ENCODE data around the gene PLCXD1.
"Not testable (repeated sequence)": the region's sequence is repeated elsewhere in the genome, so short reads cannot be mapped to it uniquely, and the experiment has no call there.

PLCXD1 gene

DNA sequence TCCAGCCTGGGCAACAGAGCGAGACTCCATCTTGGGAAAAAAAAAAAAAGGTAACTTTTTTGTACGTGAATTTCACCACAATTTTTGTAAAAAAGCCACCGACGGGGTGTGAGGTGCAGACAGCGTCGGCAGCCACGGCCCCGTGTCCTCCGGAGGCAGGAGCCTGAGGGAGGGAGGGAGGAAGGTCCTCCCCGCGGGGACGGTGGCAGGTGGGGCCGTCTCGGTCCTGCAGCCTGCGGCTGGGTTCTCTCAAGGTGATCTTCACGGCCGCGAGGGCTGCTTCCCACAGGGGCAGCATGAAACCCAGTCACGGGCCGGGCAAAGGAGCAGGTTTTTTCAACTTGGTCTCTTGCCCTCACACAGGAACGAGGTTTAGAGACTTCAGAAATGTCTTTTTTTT, 14.0 kb downstream of the PLCXD1 start:
- no peak for DNase-seq

DNA sequence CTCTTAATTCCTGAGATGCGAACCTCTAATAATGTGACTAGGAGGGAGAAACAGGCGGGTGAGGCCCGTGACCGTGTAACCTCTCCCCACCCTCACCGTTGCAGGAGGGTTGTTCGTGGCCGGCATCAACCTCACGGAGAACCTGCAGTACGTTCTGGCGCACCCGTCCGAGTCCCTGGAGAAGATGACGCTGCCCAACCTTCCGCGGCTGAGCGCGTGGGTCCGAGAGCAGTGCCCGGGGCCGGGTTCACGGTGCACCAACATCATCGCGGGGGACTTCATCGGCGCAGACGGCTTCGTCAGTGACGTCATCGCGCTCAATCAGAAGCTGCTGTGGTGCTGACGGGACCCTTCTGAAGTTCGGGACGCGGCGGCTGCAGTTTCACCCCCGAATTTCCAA, 17.8 kb downstream of the PLCXD1 start:
- DNase-seq = no peak

DNA sequence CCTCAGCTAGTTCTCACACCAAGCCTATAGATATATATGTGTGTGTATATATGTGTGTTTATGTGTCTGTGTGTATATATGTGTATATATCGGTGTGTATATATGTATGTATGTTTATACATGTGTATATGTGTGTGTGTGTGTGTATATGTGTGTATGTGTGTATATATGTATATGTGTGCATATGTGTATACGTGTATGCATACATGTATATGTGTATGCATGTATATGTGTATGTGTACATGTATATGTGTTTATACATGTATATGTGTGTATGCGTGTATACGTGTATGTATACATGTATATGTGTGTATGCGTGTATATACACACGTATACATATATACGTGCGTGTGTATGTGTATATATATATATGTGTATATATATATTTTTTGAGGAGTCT, 19.2 kb downstream of the PLCXD1 start:
- no peak for DNase-seq

DNA sequence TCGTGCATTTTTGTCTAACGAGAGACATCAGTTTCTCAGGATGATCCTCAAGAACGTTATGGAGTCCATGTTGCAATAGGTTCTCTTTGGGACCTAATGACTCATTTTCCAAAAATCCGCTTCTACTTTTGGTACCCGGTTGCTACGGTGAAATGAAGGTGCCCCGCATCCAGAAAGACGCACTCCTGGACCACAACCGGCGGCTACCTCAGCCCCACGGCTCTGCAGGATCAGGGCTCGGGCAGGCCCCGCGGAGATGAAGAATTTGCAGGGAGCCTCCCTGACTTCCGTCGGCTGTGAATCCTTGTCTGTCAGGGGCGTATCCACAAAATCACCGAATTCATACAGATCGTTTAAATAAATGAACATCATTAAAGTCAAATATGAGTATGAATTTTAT, 21.8 kb downstream of the PLCXD1 start:
- DNase-seq = no peak

DNA sequence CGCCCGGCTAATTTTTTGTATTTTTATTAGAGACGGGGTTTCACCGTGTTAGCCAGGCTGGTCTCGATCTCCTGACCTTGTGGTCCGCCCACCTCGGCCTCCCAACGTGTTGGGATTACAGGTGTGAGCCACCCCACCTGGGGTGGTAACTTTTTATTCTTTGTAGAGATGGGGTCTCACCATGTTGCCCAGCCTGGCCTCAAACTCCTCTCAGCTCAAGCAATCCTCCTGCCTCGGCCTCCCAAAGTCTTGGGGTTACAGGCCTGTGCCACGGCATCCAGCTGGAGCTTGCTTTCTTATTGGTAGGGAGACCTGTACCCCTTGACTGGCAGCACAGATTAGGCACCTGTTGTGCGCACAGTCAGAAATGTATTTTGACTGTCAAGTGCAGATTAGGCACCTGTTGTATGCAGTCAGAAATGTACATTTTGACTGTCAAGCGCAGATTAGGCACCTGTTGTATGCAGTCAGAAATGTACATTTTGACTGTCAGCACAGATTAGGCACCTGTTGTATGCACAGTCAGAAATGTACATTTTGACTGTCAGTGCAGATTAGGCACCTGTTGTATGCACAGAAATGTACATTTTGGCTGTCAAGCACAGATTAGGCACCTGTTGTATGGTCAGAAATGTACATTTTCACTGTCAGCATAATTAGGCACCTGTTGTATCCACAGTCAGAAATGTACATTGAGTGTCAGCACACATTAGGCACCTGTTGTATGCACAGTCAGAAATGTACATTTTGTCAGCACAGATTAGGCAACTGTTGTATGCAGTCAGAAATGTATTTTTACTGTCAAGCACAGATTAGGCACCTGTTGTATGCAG, 24.8 kb downstream of the PLCXD1 start:
- not testable (repeated sequence) for DNase-seq

DNA sequence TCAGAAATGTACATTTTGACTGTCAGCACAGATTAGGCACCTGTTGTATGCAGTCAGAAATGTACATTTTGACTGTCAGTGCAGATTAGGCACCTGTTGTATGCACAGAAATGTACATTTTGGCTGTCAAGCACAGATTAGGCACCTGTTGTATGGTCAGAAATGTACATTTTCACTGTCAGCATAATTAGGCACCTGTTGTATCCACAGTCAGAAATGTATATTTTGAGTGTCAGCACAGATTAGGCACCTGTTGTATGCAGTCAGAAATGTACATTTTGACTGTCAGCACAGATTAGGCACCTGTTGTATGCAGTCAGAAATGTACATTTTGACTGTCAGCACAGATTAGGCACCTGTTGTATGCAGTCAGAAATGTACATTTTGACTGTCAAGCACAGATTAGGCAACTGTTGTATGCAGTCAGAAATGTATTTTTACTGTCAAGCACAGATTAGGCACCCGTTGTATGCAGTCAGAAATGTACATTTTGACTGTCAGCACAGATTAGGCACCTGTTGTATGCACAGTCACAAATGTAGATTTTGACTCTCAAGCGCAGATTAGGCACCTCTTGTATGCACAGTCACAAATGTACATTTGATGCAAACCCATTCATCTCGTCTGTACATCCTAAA, 25.6 kb downstream of the PLCXD1 start:
- DNase-seq = not testable (repeated sequence)

DNA sequence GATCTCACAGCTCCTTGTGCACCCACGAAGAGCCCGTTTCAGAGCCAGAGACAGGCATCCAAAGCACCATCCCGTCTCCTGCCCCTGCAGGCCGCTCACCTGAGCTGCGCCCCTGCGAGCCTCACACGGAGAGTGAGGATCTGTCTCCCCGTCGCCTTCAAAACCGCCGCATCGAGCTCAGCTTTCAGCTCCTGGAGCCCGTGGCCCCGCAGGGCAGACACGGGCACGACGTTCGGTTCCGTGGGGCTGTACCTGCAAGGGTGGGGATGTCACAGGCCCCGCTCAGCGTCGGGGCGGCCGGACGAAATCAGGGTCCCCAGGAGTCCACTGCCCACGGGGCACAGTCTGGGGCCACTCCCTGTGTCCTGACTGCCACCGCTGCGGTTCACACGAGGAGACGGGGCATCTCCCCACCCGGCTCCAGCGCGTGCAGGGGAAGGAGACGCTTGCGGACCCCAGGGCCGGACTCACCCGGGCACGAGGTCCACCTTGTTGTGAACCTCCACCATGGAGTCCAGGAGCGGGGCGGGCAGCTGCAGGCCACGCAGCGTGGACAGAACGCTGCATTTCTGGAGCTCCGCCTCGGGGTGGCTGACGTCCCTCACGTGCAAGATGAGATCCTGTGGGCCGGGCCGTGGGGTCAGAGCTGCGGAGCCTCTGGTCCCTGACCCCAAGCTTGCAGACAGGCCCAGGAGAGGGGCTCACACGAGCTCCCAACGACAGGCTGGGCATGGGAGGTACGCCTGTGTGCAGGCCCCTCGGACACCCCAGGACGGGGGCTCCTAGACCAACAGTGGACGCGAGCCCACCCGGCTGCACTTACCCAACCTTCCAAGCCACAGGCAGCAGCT, 26.3 kb downstream of the PLCXD1 start:
- no peak for DNase-seq

DNA sequence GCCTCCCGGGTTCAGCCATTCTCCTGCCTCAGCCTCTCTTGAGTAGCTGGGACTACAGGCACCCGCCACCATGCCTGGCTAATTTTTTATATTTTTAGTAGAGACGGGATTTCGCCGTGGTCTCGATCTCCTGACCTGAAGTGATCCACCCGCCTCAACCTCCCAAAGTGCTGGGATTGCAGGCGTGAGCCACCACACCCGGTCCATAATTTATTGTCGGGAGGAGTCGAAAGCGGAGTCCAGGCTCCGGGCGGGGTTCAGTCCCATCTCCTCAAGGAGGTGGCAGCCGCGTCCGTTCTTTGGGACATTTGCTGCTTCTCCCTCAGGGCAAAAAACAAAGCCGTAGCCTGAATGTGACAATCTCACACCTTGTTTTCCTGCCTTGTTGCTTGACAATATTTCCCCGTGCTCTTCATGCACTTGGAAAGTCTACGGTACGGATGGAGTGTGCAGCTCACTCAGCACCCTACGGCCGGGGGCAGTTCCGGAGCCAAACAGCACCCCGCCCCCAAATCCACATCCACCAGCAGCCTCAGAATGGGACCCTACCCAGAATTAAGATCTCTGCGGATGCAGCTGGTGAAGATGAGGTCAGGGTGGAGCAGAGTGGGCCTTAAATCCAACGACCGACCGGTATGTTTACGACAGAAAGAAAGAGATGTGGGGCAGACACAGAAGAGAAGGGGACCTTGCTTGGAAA, 27.8 kb downstream of the PLCXD1 start:
- DNase-seq = no peak

DNA sequence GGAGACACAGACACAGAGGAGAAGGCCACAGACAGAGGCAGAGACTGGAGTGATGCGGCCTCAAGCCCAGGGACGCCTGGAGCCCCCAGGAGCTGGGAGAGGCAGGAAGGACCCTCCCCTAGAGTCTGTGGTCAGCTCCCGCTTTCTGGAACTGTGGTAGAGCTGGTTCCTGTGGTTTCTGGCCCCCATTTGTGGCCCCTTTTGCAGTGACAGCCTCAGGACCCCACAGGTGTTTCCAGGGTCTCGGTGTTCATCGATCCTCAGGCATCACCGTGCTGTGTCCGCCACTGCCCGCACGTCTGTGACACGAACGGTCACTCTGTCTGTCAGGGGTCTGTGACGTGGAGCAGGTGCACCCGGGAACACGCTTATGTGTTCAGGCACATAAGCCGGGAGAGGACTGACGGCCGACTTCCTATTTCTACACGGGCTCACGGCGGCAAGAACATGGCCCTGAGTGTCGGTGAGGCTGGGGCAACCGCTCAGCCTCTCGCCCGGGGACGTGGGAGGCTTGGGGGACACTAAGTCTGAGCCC, 29.5 kb downstream of the PLCXD1 start:
- no peak for DNase-seq

DNA sequence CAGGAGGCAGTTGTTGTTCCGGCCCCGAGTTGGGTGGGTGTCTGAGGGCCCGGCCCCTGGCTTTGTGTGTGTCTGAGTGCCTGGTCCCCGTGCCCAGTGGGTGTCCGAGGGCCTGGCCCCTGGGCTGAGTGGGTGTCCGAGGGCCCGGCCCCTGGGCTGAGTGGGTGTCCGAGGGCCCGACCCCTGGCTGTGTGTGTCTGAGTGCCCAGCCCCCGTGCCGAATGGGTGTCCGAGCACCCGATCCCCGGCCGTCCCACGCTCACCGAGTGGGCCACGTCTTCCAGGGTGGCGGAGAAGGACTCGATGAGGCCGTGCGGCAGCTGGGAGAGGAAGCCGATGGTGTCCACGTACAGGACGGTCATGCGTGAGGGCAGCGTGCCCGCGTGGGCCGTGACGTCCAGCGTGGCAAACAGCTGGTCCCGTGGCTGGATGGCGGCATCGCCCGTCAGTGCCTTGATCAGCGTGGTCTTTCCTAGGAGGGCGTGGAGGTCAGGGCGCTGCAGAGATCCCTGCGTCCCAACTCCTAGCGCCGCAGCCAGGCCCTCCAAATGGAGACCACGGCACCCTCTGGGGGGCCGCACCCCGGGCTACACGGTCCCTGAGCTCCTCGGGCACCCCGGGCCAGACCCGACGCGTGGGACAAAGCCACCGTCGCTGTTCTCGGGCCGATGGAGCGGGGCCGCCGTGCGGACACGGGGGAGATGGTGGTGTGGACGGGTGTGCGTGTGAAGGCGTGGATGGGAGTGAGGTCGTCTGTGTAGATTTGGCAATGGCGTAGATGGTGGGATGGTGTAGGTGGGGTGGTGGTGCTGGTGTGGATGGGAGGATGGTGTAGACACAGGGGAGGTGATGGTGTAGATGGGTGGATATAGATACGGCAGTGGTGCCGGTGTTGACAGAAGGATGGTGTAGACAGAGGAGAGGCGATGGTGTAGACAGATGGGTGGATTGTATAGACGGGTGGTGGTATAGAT, 30.3 kb downstream of the PLCXD1 start:
- DNase-seq = no peak

DNA sequence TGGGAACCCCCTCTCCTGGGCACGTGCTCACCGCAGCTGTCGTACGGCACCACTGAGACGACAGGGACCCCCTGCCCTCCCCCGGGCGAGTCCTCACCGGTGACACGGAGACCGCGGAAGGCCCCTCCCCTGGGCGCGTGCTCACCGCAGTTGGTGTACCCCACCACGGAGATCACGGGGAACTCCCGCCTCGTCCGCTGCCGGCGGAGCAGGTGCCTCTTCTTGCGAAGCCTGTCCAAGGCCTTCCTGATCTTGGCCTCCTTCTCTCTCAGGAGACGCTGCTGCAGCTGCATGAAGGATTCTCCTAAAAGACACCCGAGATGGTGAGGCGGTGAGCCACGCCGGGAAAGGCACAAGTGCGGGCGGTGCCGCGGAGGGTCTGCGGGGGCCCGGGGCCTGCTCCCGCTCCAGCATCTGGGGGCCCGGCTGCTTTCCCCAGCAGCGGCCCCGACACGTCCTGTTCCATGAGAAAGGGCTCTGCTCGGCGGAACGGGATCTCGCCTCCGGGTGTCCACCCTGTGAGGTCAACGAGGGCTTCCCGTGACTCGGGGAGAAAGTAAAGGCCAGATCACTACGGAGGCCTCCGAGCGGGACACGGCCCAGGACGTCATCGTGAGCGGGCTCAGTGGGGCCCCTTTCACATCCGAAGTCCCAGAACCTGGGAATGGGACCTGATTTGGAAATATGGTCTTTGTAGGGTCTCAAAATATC, 31.6 kb downstream of the PLCXD1 start:
- DNase-seq = no peak

DNA sequence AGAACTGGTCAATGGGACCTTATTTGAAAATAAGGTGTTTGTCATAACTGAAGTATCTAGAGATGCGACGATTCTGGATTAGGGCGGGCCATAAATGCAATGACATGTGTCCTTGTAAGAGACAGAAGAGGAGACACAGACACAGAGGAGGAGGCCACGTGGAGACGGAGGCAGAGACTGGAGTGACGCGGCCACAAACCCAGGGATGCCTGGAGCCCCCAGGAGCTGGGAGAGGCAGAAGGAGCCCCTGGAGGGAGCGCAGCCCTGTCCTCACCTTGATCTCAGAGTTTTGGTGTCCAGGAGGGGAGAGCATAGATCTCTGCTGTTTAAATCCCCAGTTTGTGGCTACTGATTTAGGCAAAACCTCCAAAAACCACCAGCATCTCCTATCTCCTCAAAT, 32.4 kb downstream of the PLCXD1 start:
- no peak for DNase-seq

DNA sequence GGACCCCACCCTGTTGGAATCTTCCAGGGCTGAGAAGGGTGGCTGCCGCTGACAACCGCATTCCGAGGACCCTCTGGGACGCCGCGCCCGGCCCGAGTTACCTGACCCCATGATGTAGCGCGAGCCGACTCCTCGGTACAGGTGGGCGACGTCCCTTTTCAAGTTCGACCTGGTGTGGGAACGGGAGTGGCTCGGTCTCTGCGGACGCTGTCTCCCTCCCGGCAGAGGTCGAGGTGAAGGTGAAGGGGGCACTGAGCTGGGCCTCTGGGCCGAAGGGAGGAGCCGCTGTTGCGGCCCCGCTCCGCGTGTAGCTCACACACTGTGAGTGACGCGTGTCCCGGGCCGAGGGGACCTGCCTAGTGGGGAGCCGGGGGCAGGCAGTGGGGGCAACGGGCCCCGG, 32.9 kb downstream of the PLCXD1 start:
- no peak for DNase-seq

DNA sequence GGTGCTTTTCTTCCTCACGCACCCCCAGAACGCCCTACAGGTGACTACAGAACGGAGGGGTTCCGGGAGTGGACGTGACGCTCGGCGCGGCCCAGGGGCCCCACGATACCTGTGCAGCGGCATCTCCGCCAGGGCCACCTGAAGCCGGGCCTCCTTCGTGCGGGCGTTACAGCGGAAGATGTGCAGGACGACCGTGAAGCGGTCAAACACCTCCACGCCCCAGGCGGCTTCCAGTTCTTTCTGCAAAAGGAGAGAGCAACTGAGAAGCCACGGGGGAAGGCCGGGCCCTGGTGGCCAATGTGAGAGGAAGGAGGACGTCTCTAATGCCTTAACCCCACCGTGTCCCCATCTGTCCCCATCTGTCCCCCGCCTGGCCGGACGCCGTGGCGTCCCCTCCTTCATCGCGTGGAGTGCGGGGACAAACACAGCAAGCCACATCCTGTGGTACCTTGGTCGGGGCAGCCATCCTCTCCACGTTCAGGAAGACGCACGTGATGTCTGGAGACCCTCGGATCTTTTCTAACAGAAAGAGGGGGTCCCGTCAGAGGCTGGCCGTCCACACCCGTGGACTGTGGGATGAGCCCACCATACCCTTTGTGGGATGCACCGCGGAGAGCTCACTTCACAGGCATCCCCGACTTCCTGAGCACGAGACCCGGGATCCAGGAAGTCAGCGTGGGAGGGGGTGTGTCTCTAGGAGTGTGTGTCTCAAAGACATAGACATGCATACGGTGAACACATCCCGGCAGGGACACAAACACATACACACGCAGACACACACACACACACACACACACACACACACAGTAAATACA, 33.8 kb downstream of the PLCXD1 start:
- DNase-seq = no peak

DNA sequence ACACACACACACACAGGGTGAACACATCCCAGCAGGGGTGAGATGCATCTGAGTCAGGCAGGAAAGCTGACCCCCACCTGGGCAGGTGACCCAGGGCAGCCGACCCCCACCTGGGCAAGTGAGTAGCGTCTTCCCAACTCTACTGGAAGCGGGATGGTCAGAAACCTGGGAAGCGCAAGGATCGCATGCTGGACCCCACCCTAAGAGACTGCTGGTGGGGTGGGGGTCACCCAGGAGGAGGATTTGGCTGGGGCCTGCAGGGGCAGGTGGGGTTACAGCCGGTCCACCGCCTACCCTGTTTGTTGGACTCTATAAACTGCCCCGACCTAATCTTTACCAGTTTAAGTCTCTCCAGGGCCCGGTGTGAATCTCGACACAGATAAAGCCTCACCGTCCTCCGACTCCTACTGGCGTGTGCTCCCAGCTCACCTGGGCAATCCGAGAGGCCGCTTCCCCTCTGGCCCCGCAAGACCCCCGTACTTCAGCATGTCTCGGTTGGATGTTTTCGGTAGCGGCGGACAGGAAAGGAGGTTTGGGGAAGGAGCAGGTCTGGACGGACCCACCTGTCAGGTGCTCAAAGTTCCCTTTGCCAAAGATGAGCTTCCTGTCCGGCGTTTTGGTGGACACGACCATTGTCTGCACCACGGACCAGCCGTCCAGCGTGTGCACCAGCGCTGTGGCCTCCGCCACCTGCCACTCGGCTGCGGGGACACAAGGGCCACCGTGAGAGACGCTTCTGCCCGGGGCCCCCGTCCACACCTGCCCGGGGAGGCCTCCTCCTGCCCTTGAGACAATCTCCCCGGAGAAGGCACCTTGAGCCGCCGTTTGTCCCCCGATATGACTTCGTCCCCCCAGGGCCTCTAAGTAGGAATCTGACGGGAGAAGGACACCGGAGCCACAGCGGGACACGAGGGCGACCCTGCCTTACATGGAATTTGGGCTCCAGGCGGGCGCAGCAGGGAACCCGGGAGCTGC, 35.5 kb downstream of the PLCXD1 start:
- no peak for DNase-seq

DNA sequence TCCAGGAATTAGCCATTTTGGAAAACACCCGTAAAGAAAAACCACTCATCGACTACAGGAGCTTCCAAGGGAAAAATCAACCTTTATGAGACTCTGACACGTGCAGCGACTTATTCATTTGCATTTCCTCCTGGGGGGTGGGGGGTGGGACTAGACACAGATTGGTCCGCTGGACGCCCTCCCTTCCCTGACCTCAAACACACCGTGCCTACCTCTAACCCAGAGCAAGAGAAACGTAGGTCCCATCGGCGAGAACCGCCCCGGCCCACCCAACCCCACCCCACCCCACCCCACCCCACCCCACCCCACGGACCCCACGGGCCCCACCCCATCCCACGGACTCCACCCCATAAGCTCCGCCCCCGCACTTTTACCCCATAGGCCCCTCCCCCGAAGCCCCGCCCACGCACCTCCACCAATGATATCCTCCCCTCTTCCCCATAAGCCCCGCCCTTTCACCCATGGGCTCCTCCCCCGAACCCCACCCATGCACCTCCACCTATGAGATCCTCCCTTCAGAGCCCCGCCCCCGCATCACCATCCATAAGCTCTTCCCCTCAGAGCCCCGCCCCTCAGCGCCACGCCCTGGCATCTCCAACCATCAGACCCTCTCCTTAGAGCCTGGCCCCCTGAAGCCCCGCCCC, 36.4 kb downstream of the PLCXD1 start:
- DNase-seq = no peak

DNA sequence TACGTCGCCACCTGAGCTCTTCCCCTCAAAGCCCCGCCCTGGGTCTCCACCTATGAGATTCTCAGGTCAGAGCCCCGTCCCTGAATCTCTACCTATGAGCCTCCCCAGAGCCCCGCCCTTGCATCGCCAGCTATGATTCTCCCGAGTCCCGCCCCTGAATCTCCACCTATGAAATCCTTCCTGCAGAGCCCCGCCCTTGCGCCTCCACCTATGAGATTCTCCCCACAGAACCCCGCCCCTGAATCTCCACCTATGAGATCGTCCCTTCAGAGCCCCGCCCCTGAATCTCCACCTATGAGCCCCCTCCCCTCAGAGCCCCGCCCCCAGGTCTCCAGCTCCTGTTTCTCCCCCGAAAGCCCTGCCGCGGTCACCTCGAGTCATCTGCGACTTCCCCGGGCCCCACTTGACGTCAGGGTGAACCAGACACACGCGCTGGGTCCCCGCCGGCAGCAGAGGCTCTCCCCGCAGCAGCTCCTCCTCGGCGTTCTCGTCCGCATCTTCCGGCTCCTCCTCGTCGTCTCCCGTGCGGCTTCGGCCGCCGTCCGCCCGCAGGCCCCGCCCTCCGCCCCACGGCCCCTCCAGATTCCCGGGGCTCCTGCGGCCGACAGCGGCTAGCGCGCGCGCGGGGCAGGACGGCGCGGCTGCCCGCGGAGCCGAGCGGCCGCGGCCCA, 37.0 kb downstream of the PLCXD1 start:
- peak; percentile 93 for DNase-seq
